ENCODE data around the gene YIPF7.

YIPF7 gene

GRCh38 chr4:44678094-44679041 lies 26.9 kb upstream of the YIPF7 start, which contains the start of gene GUF1:
Gene GUF1, plus strand, starts transcription at chr4:44678420. Its CDS starts 203 bp downstream, at chr4:44678623.
- TF ChIP-seq CTCF (IDR thresholded peaks at IDR 0.05; ENCODE audit: unreplicated experiment in 3 of 3) = no peak
- Mint-ChIP-seq H3K9me3 (no peaks in the 10 kb centered on the region), H3K4me1 (peaks cover 29% of the 10 kb centered on the region), H3K27ac (peak within 1 kb of the TSS; percentile 97 to 99 (median 97)), H3K27me3 (ENCODE audit: low read depth) (no peaks in the 10 kb centered on the region), H3K36me3 (ENCODE audit: low read depth) (no peaks in the 10 kb centered on the region), H3K4me3 (peak within 1 kb of the TSS; percentile 95 to 98 (median 97))

DNA sequence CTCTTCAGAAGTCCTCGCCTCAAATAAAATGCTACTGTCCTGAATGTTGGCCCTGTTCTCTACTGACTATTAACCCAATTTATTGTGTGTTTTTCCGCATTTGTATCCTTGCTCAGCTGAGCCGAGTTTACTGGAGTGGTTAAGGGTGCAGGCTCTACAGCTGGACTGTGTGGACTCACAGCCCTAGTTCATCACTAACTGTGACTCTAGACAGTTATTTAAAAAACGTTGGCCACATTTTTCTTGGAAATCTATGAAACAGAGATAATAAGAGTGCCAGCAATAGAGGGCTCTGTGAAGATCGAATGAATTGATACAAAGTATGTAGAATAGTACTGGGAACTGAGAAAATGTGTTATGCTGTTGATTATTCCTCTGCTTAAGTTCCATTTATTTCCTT lies 23.9 kb upstream of the YIPF7 start:
- Mint-ChIP-seq H3K27ac (no peak overlapping the region), H3K4me3 (no peak overlapping the region), H3K36me3 (ENCODE audit: low read depth) (no peaks in the 10 kb centered on the region), H3K4me1 (peaks cover 20% of the 10 kb centered on the region), H3K27me3 (ENCODE audit: low read depth) (peaks cover 3% of the 10 kb centered on the region), H3K9me3 (no peaks in the 10 kb centered on the region)
- TF ChIP-seq CTCF (IDR thresholded peaks at IDR 0.05; ENCODE audit: unreplicated experiment in 3 of 3) = no peak

DNA sequence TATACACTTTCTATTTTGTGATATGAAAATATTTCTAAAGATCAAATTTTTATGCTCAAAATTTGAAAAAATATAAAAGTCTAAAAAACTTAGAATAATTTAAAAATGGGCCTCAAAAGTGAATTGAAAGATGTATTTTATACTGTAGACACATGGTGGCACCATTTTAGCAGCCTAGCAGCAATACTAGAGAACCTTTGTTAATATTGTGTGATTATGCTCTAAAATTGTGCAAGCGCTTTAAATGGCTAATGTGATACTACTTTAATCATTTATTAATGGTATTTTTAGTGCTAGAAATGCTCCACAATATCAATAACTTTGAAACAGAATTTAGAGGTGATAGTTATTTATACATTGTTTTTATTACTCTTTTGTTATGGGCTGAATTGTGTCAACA lies 23.0 kb upstream of the YIPF7 start:
- Mint-ChIP-seq H3K9me3 (no peaks in the 10 kb centered on the region), H3K4me1 (peaks cover 14% of the 10 kb centered on the region), H3K27ac (no peak overlapping the region), H3K27me3 (ENCODE audit: low read depth) (peaks cover 3% of the 10 kb centered on the region), H3K36me3 (ENCODE audit: low read depth) (no peaks in the 10 kb centered on the region), H3K4me3 (no peak overlapping the region)
- TF ChIP-seq CTCF (IDR thresholded peaks at IDR 0.05; ENCODE audit: unreplicated experiment in 3 of 3) = no peak

DNA sequence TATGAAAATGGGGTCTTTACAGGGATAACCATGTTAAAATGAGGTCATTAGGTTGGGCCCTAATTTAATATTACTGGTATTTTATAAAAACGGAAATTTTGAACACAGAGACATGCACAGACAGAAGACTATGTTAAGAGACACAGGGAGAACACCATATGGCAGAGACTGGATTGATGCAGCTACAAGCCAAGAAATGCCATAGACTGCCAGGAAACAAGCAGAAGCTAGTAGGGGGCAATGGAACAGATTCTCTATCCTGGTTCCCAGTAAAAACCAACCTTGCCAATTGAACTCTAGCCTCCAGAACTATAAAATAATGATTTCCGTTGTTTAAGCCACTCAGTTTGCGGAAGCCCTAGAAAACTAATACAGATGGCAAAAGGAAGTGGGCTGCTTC lies 20.2 kb upstream of the YIPF7 start:
- no peaks in the 10 kb centered on the region for H3K36me3 Mint-ChIP-seq (ENCODE audit: low read depth)
- H3K9me3 Mint-ChIP-seq = no peaks in the 10 kb centered on the region
- H3K4me1 Mint-ChIP-seq = no peaks in the 10 kb centered on the region
- H3K27ac Mint-ChIP-seq = no peak overlapping the region
- H3K27me3 Mint-ChIP-seq (ENCODE audit: low read depth) = peaks cover 7% of the 10 kb centered on the region
- TF ChIP-seq CTCF (IDR thresholded peaks at IDR 0.05; ENCODE audit: unreplicated experiment in 3 of 3) = no peak
- no peak overlapping the region for H3K4me3 Mint-ChIP-seq

GRCh38 chr4:44670506-44671199 lies 19.2 kb upstream of the YIPF7 start:
- H3K27me3 Mint-ChIP-seq (ENCODE audit: low read depth) = peaks cover 7% of the 10 kb centered on the region
- no peak overlapping the region for H3K4me3 Mint-ChIP-seq
- TF ChIP-seq CTCF (IDR thresholded peaks at IDR 0.05; ENCODE audit: unreplicated experiment in 3 of 3) = no peak
- H3K9me3 Mint-ChIP-seq = no peaks in the 10 kb centered on the region
- H3K27ac Mint-ChIP-seq = no peak overlapping the region
- no peaks in the 10 kb centered on the region for H3K36me3 Mint-ChIP-seq (ENCODE audit: low read depth)
- no peaks in the 10 kb centered on the region for H3K4me1 Mint-ChIP-seq

Data from nephron (organoid).